Measurements from ENCODE around the gene PCMT1. TPM values are rescaled to one million over a fixed set of nuclear protein-coding genes. Genes with fewer than 3 reads are reported as not detected.
"Not testable (repeated sequence)": the region's sequence is repeated elsewhere in the genome, so short reads cannot be mapped to it uniquely, and the experiment has no call there.

PCMT1 gene
- polyA plus RNA-seq, 1 donor (not counting 4 experiments of a cell fraction or from before 2014, with no cell fraction given): 167 TPM

- Histone ChIP-seq H3K4me1 (ENCODE audit: control insufficient read depth, extremely low read depth, insufficient read depth, low read length) (peaks cover 5% of the 10 kb centered on the region), H3K9me3 (ENCODE audit: control insufficient read depth, low read depth, low read length) (no peaks in the 10 kb centered on the region), H4K20me1 (ENCODE audit: control insufficient read depth, extremely low read depth, insufficient read depth, low read length) (no peaks in the 10 kb centered on the region), H3K27me3 (ENCODE audit: control insufficient read depth, extremely low read depth, insufficient read depth, low read length) (no peaks in the 10 kb centered on the region), H3K79me2 (ENCODE audit: control insufficient read depth, insufficient read depth, low read length) (peaks cover 35% of the 10 kb centered on the region), H2AFZ (ENCODE audit: control insufficient read depth, low read length) (peak within 1 kb of the TSS; percentile 92), H3K27ac (ENCODE audit: control insufficient read depth, insufficient read depth, low read length) (peak within 1 kb of the TSS; percentile 79), H3K4me2 (ENCODE audit: control insufficient read depth, extremely low read depth, insufficient read depth, low read depth, low read length) (peak within 1 kb of the TSS; percentile 88), H3K36me3 (ENCODE audit: control insufficient read depth in 2 of 2, extremely low read depth in 1 of 2, insufficient read depth in 2 of 2, low read length in 2 of 2) (peaks cover 4 to 6% of the 10 kb centered on the region in 2 experiments), H3K4me3 (ENCODE audit: control insufficient read depth in 2 of 3, extremely low read depth in 1 of 3, insufficient read depth in 2 of 3, low read depth in 1 of 3, low read length in 3 of 3) (peak within 1 kb of the TSS; percentile 88 to 95 (median 94)), H3K9me1 (ENCODE audit: control insufficient read depth, extremely low read depth, insufficient read depth, low read length) (no peaks in the 10 kb centered on the region), H3K9ac (ENCODE audit: control insufficient read depth, extremely low read depth, insufficient read depth, low read length) (peak within 1 kb of the TSS; percentile 90)
- FAIRE-seq (peak; percentile 74), DNase-seq (ENCODE audit: low read depth, low spot score) (peak; percentile 44)
- TF ChIP-seq, protein P1, sequence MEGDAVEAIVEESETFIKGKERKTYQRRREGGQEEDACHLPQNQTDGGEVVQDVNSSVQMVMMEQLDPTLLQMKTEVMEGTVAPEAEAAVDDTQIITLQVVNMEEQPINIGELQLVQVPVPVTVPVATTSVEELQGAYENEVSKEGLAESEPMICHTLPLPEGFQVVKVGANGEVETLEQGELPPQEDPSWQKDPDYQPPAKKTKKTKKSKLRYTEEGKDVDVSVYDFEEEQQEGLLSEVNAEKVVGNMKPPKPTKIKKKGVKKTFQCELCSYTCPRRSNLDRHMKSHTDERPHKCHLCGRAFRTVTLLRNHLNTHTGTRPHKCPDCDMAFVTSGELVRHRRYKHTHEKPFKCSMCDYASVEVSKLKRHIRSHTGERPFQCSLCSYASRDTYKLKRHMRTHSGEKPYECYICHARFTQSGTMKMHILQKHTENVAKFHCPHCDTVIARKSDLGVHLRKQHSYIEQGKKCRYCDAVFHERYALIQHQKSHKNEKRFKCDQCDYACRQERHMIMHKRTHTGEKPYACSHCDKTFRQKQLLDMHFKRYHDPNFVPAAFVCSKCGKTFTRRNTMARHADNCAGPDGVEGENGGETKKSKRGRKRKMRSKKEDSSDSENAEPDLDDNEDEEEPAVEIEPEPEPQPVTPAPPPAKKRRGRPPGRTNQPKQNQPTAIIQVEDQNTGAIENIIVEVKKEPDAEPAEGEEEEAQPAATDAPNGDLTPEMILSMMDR (optimal IDR thresholded peaks at IDR 0.05 in 1 of 3, IDR thresholded peaks at IDR 0.05 in 1 of 3, conservative IDR thresholded peaks at IDR 0.05 in 1 of 3; ENCODE audit: extremely low read depth in 1 of 3, insufficient read depth in 2 of 3, low read length in 3 of 3): peak; percentile 11 to 56 (median 41)
- no peak for TF ChIP-seq EZH2 (IDR thresholded peaks at IDR 0.05; ENCODE audit: low read length)
- dilution Hi-C loops (cut with MboI; ENCODE audit: extremely low pct_ligation_motif_present, low sequenced_read_pairs): no loop called here
Observed at GRCh38 chr6:149746147-149746946, 3.2 kb upstream of the PCMT1 start, which contains the start of gene NUP43. NUP43 (minus strand) TSS chr6:149746529; CDS start chr6:149746495, 34 bp downstream.

- H3K9me1 ChIP-seq (ENCODE audit: control insufficient read depth, extremely low read depth, insufficient read depth, low read length); H3K27me3 ChIP-seq (ENCODE audit: control insufficient read depth, extremely low read depth, insufficient read depth, low read length); H3K9me3 ChIP-seq (ENCODE audit: control insufficient read depth, low read depth, low read length); H4K20me1 ChIP-seq (ENCODE audit: control insufficient read depth, extremely low read depth, insufficient read depth, low read length); FAIRE-seq; H3K36me3 ChIP-seq (ENCODE audit: control insufficient read depth in 2 of 2, extremely low read depth in 1 of 2, insufficient read depth in 2 of 2, low read length in 2 of 2); dilution Hi-C loops (cut with MboI; ENCODE audit: extremely low pct_ligation_motif_present, low sequenced_read_pairs); DNase-seq (ENCODE audit: low read depth, low spot score); H3K4me2 ChIP-seq (ENCODE audit: control insufficient read depth, extremely low read depth, insufficient read depth, low read depth, low read length); H3K4me1 ChIP-seq (ENCODE audit: control insufficient read depth, extremely low read depth, insufficient read depth, low read length): not testable (repeated sequence)
- Histone ChIP-seq H3K79me2 (ENCODE audit: control insufficient read depth, insufficient read depth, low read length) (peaks cover 63% of the 10 kb centered on the region), H3K4me3 (ENCODE audit: control insufficient read depth in 2 of 3, extremely low read depth in 1 of 3, insufficient read depth in 2 of 3, low read depth in 1 of 3, low read length in 3 of 3) (peak overlapping the region; percentile 44 to 99 (median 87)), H3K9ac (ENCODE audit: control insufficient read depth, extremely low read depth, insufficient read depth, low read length) (peak overlapping the region; percentile 94), H3K27ac (ENCODE audit: control insufficient read depth, insufficient read depth, low read length) (peak overlapping the region; percentile 82), H2AFZ (ENCODE audit: control insufficient read depth, low read length) (peak overlapping the region; percentile 58)
Observed at GRCh38 chr6:149749082-149749593, 403 bp upstream of the PCMT1 start.
